ENCODE measurements around the gene PI4KA. TPM values are rescaled to one million over a fixed set of nuclear protein-coding genes. Genes with fewer than 3 reads are reported as not detected.

Gene PI4KA
- total RNA-seq, 2 donors from 2014 or later, result 74.2 to 115 TPM

- Histone ChIP-seq H3K27me3 (replicated peaks; ENCODE audit: insufficient read depth) (no peaks in the 10 kb centered on the region), H3K9me3 (no peaks in the 10 kb centered on the region), H3K36me3 (no peaks in the 10 kb centered on the region), H3K27ac (no peak overlapping the region), H3K4me3 (no peak overlapping the region), H3K4me1 (replicated peaks) (no peaks in the 10 kb centered on the region)
- intact Hi-C loops (cut with DNase I), result no loop called here
- no peak for DNase-seq (ENCODE audit: low spot score)
- TF ChIP-seq POLR2A (IDR thresholded peaks at IDR 0.05), result no peak
- TF ChIP-seq POLR2AphosphoS5 (IDR thresholded peaks at IDR 0.05), result no peak
- TF ChIP-seq CTCF (IDR thresholded peaks at IDR 0.05), result no peak
- 70% methylated on average over 11 of the region's 11 CpGs for WGBS
Observed at GRCh38 chr22:20781272-20781990, 77.2 kb downstream of the PI4KA start.

GRCh38 chr22:20779818-20780158 lies 78.8 kb downstream of the PI4KA start:
- 86% methylated on average over 5 of the region's 5 CpGs for WGBS
- no peaks in the 10 kb centered on the region for H3K9me3 ChIP-seq
- no peak for TF ChIP-seq POLR2AphosphoS5 (IDR thresholded peaks at IDR 0.05)
- TF ChIP-seq POLR2A (IDR thresholded peaks at IDR 0.05), result no peak
- TF ChIP-seq CTCF (IDR thresholded peaks at IDR 0.05), result no peak
- H3K4me1 ChIP-seq (replicated peaks), result no peaks in the 10 kb centered on the region
- H3K27me3 ChIP-seq (replicated peaks; ENCODE audit: insufficient read depth), result no peaks in the 10 kb centered on the region
- H3K27ac ChIP-seq, result no peak overlapping the region
- no peaks in the 10 kb centered on the region for H3K36me3 ChIP-seq
- DNase-seq (ENCODE audit: low spot score), result no peak
- intact Hi-C loops (cut with DNase I), result no loop called here
- H3K4me3 ChIP-seq, result no peak overlapping the region

GRCh38 chr22:20779014-20779817 lies 79.4 kb downstream of the PI4KA start:
- TF ChIP-seq POLR2AphosphoS5 (IDR thresholded peaks at IDR 0.05), result no peak
- TF ChIP-seq POLR2A (IDR thresholded peaks at IDR 0.05), result no peak
- no peaks in the 10 kb centered on the region for H3K36me3 ChIP-seq
- 79% methylated on average over 25 of the region's 25 CpGs for WGBS

GRCh38 chr22:20777420-20778177 lies 81.0 kb downstream of the PI4KA start:
- H3K27me3 ChIP-seq (replicated peaks; ENCODE audit: insufficient read depth), result no peaks in the 10 kb centered on the region
- 66% methylated on average over 10 of the region's 10 CpGs for WGBS
- H3K4me3 ChIP-seq, result no peak overlapping the region
- no peaks in the 10 kb centered on the region for H3K4me1 ChIP-seq (replicated peaks)
- TF ChIP-seq POLR2AphosphoS5 (IDR thresholded peaks at IDR 0.05), result peak; percentile 96
- TF ChIP-seq POLR2A (IDR thresholded peaks at IDR 0.05), result no peak
- peak in 3 of 4 experiments; percentile 18 to 44 (median 20) for TF ChIP-seq CTCF (IDR thresholded peaks at IDR 0.05)
- peak overlapping the region; percentile 69 to 83 for H3K27ac ChIP-seq
- H3K36me3 ChIP-seq, result no peaks in the 10 kb centered on the region
- intact Hi-C loops (cut with DNase I), result no loop called here
- no peaks in the 10 kb centered on the region for H3K9me3 ChIP-seq
- DNase-seq (ENCODE audit: low spot score), result peak; percentile 68

More at GRCh38 chr22:20779014-20779817, 79.4 kb downstream of the PI4KA start:
- no peaks in the 10 kb centered on the region for H3K9me3 ChIP-seq
- no peaks in the 10 kb centered on the region for H3K27me3 ChIP-seq (replicated peaks; ENCODE audit: insufficient read depth)
- intact Hi-C loops (cut with DNase I), result no loop called here
- DNase-seq (ENCODE audit: low spot score), result no peak
- no peak overlapping the region for H3K4me3 ChIP-seq
- peak overlapping the region in 1 of 2 donors; percentile 83 for H3K27ac ChIP-seq
- no peaks in the 10 kb centered on the region for H3K4me1 ChIP-seq (replicated peaks)

All from prostate gland (tissue), 2 donors.